CD4-positive, alpha-beta T cell treated with Interleukin-2 at 100 ng/mL for 4 hours (primary cell): ENCODE data around the gene LCE3E.
"Not testable (repeated sequence)": the region's sequence is repeated elsewhere in the genome, so short reads cannot be mapped to it uniquely, and the experiment has no call there.

Experiments
- DNase-seq: peaks from one replicate; pipeline ENCODE4 v3.0.0-alpha.2; 2020; ENCODE audit warnings: low spot score

Gene LCE3E

DNA sequence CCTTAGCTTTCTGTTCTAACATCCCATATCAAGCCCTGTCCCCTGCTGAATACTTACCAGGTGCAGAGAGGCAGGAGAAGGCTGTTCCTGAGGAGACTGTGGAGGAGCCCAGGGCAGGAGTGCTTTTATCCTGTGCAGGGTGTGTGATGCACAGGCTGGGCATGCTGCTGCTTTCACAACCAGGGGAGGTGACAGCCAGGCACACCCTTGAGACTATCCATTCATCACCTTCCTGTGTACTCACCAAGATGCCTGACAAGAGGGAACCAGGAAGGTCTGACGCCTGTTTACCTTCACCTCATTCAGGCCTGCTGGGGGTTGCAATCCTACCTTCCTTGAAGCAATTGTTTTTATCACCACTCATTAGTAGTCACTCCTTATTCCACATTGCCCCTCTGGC lies at the start of gene LCE3E:
Gene LCE3E (minus strand): TSS at position 100 of the 400 bp plus-strand sequence. CDS start 572 bp downstream, outside the sequence.
- DNase-seq: no peak

DNA sequence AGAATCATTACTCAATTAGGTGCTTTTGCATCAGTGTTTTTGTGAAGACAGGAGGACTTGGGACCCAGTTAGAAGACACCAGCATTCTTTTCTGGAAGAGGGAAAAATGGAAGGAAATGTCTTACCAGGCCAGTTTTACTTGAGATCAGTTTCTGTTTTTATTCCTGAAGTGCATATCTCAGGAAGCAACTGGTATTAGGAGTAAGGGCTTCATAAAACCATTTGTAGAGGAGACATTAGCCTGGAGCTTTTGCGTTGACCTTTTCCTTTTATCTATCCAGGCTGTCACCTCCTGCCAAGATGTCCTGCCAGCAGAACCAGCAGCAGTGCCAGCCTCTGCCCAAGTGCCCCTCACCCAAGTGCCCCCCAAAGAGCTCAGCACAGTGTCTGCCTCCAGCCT lies 46.9 kb upstream of the LCE3E start, which contains the start of gene LCE3B:
Gene LCE3B (plus strand): TSS at position 301 of the 400 bp plus-strand sequence. CDS start 0 bp downstream, at position 301.
- DNase-seq: no peak

DNA sequence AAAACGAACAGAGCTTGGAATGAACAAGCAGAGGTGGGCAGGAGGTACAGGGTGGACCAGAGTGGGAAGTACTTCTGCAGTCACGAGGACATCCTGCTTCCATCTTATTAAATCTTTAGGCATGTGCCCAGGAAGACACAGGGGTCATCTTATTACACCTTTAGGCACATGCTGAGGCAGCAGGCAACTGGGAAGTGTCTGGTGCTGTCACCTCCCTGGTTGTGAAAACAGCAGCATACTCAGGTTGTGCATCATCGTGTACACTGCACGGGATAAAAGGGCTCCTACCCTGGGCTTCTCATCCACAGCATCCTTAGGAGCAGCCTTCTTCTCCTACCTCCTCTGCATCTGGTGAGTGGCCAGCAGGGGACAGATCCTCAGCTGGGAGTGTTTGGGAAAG lies 33.4 kb upstream of the LCE3E start, which contains the start of gene LCE3C:
Gene LCE3C (plus strand): TSS at position 301 of the 400 bp plus-strand sequence. CDS start 498 bp downstream, outside the sequence.
- DNase-seq: no peak

- no peak for DNase-seq
Measured at GRCh38 chr1:152596986-152597385, 30.4 kb upstream of the LCE3E start.

- no peak for DNase-seq
Measured at GRCh38 chr1:152585586-152585985, 19.0 kb upstream of the LCE3E start.

DNA sequence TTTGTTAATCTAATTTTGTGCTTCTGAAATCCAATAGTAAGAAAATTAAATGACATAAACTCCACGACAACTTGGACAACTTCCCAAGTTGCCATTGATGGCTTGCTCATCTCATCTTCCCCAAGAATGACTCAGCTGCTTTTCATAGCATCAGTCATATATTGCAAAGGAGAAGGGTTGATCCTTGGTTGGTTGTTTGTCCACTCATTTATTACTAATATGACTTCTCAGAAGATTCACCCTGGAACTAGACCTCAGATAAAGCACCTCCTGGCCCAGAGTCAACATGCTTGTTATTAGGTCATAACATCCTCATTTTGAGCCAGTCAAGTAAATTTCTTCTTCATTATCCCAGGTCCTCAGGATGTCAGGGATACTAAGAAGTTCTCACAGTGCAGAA lies 16.1 kb upstream of the LCE3E start:
- DNase-seq: no peak

GRCh38 chr1:152580433-152580832 lies 13.9 kb upstream of the LCE3E start, which contains the start of gene LCE3D:
TSS of gene LCE3D (minus strand) at chr1:152580516. CDS start at chr1:152579936, 580 bp downstream.
- no peak for DNase-seq

DNA sequence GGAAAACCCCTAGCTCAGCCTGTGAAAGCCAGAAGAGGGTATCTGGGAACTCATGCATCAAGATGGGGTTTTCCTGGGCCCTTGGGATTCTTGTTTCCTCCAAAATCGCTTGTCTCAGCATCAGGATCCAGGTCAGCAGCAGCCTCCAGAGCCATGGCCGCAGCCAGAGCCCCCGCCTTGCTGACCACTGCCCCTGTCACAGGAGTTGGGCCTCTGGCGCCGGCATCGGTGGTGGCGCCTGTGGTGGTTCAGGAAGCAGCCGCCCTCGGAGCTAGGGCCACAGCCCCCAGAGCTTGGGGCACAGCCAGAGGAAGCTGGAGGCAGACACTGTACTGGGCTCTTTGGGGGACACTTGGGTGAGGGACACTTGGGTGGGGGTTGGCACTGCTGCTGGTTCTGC lies 12.9 kb upstream of the LCE3E start:
- not testable (repeated sequence) for DNase-seq

- no peak for DNase-seq
Measured at GRCh38 chr1:152577168-152577567, 10.6 kb upstream of the LCE3E start.

- no peak for DNase-seq
Measured at GRCh38 chr1:152565535-152566215, 905 bp downstream of the LCE3E start.

- no peak for DNase-seq
Measured at GRCh38 chr1:152565115-152565514, 1.5 kb downstream of the LCE3E start.

DNA sequence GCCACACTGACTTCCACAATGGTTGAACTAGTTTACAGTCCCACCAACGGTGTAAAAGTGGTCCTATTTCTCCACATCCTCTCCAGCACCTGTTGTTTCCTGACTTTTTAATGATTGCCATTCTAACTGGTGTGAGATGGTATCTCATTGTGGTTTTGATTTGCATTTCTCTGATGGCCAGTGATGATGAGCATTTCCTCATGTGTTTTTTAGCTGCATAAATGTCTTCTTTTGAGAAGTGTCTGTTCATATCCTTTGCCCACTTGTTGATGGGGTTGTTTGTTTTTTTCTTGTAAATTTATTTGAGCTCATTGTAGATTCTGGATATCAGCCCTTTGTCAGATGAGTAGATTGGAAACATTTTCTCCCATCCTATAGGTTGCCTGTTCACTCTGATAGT lies 18.2 kb downstream of the LCE3E start:
- not testable (repeated sequence) for DNase-seq

DNA sequence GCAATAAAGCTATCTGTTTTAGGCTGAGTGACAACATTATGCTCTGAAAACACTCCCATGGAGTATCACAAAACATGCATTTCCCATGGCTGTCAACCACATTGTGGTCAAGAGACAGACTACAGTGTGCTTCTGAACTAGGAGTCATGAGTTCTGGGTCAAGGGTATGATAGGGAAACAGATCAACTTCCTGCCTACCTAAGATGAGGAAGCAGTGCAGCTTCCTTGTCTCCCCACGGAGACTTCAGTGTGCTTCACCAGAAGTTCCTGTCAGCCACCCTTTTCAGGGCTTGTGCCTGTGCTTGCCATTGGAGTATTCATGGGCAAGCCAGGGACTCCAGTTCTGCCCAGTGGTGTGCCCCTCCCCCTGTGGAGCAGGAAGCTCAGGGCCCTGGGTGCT lies 19.9 kb downstream of the LCE3E start:
- no peak for DNase-seq

DNA sequence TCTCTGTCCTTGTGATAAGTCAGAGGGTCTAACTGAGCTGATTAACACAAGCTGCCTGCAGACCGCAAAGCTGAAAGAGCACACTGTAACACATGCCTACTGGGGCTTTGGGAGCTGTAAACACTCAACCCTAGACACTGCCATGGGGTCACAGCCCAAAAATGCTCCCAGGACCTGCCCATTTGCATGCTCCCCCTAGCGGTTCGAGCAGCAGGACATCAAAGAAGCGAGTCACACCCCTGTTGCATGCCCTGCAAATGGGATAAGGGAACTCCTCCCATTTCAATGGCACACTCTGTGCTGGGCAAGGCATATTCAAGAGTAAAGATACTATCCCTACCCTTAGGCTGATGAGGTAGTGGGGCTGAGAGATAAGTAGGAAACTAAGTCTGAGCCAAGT lies 22.8 kb downstream of the LCE3E start:
- DNase-seq: no peak

GRCh38 chr1:152539901-152540300 lies 26.7 kb downstream of the LCE3E start:
- no peak for DNase-seq

- no peak for DNase-seq
Measured at GRCh38 chr1:152537496-152537895, 29.1 kb downstream of the LCE3E start.

DNA sequence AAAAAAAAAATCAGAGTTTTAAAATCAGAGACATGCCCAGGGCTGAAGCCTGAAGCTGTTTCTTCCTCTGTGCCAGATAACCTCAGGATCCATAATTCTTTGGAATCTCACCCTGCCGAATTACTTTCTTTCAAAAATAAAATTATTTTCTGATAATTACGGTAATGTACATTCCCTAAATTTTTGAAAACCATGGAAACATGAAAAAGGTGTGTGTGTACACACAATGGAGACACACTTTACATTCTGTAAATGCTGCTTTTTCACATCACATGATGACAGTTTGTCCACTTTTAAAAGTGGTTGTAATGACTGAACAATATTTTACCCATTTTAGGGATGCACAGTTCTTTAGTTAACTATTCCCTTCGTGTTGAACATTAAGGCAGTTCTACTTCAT lies 30.8 kb downstream of the LCE3E start:
- DNase-seq: no peak

DNA sequence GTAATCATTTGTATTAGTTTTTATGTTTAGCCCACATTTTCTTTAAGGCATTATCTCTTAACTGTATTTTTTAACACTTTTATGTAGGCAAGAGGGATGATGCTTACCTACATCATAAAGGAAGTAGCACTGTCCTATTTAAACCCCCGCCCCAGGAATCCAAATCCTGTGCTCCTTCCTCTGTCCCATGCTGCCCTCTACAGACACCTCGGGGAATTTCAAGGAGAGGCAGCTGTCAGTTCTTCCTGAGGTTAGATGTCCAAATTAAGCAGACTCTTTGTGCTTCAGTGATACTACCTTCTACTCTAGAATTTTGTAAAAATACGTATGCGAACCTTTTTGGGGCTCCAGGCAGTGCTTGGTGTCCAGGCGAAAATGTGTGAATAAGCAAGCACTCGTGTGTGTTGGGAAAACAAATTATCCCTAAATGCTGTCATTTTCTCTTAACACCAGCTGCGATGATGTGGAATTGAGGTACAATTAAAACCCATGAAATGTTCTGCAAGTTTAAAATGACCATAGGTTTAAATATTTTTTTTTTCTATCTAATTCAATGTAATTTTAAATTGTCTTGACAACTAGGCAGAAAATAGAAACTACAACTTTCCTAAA lies 33.1 kb downstream of the LCE3E start:
- peak; percentile 15 for DNase-seq

DNA sequence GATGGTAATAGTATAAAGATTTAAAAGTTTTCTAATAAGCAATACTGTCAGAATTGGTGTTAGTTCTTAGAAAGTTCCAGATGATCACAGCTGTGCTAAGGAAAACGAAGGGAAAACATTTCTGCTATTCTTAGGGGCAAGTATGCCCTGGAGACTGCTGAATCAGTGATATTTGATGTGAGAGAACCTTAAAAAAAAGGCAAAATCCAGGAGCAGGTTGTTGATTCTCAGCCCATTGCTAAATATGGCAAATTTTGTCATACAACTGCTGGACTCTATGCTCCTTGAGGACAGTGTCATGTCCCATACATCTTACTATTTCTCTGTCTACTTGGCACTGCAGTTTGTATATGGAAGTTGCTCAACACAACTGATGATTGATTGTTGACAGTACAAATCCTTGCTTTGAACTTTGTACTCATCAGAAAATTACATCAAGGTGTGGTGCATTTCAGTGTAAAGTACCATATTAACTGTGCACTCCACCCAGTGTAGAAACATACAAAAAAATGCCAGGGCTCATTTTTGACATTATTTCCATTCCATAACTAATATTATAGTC lies 41.4 kb downstream of the LCE3E start:
- no peak for DNase-seq

GRCh38 chr1:152520561-152521090 lies 46.0 kb downstream of the LCE3E start:
- DNase-seq: no peak

GRCh38 chr1:152519851-152520250 lies 46.7 kb downstream of the LCE3E start:
- DNase-seq: no peak

DNA sequence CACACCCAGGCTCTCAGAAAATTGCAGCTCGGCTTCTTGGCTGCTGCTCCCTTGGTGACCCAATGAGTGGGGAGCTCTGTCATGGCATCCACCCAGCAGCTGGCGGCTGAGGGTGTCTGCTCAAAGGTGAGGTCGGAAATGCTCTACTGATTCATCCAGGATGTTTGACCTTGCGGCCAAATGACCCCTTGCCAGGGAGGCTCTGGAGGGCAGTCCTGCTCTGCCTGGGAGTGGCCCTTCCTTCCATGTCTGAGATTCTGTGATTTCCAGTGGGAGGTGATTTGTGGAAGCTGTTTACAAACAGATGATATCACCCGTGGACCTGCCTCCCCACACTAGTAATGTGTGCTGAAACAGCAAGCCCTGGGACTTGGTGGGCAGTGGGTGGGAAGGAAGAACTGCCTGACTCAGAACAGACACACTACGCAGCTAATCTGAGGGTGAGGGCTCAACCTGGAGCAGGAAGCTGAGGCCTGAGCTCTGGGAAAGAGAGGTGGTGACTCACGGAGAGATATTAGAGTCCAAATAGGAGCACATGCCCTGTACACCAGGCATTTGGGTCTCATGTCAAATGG lies 49.3 kb downstream of the LCE3E start:
- DNase-seq: no peak

DNA sequence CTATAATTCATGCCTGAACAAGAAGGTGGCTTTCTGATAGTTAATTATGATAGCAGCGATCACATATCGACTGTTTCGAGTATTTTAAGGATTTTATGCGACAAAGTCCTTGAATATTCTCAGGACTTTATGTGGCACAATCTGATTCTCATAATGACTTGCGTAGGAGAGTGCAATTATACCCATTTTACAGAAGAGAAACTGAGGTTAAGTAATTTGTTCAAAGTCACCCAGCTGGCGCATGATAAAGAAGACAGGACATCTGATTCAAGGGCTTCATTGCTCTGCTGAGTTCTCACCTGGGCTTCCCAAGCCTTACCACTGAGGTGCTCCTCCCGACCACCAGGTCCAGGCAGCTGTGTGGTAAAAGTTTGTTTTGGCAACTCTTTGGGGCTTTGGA lies 50.5 kb downstream of the LCE3E start:
- DNase-seq: no peak
